ENCODE measurements around the gene OVCA2.
A peak's percentile ranks its signal among the peaks of the same experiment; 100 is the strongest.
"Not testable (repeated sequence)": the region's sequence is repeated elsewhere in the genome, so short reads cannot be mapped to it uniquely, and the experiment has no call there.

OVCA2 gene

DNA sequence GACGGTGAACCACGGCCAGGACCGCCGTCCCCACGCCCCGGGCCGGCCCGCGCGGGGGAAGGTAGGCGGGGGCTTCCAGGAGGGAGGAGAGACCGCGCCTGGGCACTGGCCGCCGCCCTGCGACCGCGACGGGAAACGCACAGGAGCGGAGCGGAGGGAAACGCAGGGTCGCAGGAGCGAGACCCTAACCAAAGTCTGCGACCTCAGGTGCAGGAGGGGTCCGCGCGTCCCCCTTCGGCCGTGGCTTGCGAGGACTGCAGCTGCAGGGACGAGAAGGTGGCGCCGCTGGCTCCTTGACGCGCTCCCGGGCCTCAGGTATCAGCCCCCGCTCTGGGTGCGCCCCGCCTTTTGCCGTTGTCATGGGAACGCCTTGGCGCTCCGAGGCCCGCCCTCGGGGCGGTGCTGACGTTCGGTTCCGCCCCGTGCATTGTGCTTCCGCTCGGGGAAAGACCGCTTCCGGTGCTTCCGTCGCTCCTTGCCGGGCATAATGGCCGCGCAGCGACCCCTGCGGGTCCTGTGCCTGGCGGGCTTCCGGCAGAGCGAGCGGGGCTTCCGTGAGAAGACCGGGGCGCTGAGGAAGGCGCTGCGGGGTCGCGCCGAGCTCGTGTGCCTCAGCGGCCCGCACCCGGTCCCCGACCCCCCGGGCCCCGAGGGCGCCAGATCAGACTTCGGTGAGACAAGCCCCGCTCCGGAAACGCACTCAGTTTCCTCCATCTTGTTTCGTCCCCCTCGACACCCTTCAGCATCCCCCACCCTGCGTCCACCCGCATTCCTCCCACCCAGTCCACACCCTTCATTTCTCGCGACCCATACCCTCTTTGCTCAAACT, at the start of gene OVCA2:
OVCA2 (plus strand) TSS at position 462 of the 829 bp plus-strand sequence; CDS start at position 488, 26 bp downstream.
- peak; percentile 92 for DNase-seq (ENCODE audit: low spot score)

DNA sequence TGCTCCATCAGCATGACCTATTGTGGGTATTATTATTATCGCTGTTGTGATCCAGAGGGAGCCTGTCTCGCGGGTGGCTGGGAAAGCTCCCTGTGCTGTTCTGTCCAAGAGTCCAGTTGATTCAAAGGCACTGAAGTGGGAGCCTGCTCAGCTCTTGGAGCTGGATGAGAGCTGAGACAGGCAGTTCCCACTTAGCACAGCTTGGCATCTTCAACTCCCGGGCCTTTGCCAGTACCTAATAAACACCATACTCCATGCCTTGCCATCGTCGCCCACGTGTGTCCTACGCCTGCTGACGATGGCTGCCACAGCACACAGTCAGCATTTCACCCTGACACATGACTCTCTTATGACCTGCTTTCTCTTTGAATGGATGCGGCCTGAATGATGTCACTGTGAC, 49.3 kb upstream of the OVCA2 start:
- no peak for DNase-seq (ENCODE audit: low spot score)

DNA sequence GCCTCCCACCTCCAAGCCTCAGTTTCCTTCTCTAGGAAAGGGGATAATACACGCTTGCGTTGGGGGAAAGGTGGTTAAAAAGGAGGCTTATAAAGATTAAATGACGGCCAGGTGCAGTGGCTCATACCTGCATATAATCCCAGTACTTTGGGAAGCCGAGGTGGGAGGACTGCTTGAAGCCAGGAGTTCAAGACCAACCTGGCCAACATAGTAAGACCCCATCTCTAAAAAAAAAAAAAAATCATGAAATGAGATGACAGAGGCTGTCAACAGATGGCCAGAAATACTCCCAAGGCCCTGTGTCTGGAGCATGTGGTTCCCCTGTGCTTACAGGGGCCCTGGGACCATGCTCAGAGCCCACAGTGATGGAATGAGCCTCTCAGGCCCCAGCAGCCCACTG, 47.1 kb upstream of the OVCA2 start:
- no peak for DNase-seq (ENCODE audit: low spot score)

DNA sequence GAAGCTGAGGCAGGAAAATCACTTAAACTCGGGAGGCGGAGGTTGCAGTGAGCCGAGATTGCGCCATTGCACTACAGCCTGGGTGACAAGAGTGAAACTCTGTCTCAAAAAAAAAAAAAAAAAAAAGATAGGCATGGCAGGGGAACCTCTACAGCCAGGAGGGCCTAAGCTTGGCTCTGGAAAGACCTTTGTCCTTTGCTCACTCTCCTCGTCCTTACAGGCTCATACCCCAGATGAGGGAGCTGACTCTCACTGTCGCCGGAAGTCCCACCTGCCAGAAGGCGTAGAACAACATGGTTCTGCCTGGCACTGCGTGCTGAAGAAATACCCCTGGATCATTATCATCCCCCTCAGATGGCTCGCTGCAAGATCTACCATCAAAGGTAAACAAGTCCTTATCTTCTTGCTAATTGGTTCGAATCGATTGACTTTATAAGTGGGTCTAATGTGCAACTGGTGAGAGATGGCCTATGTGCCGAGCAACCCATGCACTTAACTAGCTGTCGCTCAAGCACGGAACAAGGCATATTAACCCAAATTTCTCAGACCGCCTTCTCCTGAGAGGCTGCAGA, 46.4 kb upstream of the OVCA2 start:
- DNase-seq (ENCODE audit: low spot score): no peak

DNA sequence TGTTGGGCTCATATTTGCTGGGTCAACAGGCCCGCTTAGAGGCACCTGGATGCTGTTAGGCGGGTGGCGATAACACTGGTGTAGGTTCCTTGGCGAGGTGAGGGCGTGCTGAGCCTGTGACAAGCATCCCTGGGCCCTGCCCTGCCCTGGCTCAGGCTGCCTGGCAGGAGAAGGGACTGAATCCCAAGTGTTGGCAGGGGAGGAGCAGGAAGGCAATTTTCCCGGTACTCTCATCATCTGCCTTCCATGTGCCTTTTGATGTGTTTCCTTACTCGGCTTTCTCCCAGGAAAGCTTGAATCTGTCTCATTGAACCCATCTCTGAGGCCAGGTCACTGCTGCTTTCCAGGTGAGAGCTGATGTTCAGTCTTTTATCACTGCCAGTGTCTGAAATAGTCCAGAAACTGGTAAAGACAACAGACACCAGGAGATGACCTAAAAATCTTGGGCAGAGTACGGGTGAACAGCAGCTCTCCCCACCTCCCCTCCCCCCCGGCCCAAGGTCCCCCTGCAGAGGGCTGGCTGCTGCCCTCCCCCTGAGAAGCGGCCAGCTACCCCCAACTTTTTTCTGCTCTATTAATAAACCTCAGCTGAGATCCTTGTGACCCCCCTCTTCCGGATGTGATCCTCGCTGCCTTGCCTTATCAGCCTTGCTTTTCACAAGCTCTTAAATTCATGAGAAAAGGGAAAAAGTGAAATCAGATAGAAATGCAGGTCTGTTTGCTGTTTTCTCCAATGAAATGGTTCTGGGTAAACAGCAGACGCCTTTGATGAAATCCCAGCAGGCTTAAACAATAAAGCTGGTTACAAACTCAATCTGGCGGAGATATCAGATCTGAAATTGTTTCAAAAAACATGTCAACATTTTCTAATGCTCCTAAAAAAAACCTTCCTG, 45.7 kb upstream of the OVCA2 start:
- DNase-seq (ENCODE audit: low spot score): no peak

DNA sequence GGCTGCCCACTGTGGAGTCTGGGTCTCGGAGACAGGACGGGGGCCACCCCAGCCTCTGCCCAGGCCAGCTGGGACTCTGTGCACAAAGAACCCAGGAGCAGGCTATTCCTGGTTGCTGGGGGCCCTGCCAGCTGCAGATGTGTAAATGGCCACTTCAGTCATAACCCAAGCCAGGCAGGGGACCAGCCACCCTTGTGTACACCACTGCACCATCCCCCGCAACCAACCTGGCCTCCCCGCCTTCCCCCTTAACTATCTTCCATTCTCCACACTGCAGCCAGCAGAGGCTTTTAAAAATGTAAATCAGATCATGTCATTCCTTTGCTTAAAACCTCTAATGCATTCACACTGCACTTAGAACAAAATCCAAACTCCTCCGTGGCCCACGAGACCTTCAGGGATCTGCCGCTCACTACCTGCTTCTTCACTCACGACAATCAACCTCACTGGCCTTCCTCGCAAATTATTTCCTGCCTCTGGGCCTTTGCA, 45.0 kb upstream of the OVCA2 start:
- no peak for DNase-seq (ENCODE audit: low spot score)

DNA sequence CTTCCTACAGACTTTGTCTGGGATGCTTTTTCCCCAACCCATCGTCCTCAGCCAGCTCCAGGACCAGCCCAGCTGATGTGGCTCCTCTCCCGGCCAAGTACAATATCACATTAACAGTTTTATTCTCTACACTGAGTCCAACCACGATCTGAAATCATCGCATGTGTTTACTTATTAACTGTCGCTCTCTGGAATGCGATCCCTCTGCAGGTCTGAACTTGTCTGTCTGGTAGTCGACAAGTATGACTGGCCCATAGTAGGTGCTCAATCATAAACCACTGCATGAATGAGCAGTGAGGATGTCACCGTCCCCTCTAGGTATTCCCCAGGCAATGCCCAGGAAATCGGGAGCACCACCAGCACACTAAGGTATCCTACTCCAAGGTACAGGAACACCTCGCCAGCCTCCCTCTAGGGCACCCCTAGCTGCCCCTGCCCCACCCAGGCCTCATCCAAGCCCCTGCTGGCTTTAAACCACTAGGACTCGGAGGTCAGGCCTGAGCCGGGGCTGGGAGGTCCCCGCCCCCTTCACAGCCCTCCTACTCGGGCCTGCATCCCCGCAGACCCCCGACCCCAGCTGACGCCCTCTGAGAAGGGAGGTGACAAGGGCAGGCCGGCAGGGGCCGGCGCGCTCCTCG, 44.4 kb upstream of the OVCA2 start:
- no peak for DNase-seq (ENCODE audit: low spot score)

DNA sequence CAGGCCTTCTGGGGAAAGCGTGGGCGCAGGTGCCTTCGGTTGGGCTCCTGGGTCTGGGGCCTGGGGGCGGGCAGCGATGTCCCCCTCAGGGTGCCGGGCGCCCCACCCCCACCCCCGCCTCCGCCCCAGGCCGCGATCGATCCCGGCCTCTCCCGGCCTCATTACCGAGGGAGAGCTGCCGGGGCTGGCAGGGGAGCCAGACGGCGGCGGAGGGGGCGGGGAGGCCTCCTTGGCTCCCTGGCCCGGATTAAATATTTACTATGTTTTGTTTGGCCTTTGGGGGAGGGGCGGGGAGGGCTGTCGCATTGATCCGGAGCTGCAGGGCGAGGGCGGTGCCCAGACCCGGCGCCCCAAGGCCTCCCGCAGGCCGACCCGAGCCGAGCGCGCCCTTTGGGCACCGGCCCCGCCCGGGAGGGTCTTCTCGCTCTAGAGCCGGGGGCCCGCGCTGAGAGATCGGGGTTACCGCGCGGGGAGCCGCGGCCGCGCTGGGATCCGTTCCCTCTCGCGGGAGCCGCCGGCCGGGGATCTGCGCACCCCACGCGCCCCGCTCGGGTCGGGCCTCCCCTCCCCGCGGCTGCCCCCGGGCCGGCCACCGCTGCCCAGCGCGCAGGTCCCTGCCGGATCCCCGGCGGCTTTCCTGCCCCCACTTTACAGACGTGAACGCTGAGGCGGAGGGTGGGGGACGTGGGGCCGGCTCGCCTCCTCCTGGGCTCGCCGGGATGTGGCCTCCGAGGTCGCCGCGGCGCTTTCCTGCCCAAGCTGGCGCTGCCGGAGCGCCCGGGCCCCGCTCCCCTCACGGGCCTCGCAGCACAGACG, 43.7 kb upstream of the OVCA2 start:
- DNase-seq (ENCODE audit: low spot score): no peak

DNA sequence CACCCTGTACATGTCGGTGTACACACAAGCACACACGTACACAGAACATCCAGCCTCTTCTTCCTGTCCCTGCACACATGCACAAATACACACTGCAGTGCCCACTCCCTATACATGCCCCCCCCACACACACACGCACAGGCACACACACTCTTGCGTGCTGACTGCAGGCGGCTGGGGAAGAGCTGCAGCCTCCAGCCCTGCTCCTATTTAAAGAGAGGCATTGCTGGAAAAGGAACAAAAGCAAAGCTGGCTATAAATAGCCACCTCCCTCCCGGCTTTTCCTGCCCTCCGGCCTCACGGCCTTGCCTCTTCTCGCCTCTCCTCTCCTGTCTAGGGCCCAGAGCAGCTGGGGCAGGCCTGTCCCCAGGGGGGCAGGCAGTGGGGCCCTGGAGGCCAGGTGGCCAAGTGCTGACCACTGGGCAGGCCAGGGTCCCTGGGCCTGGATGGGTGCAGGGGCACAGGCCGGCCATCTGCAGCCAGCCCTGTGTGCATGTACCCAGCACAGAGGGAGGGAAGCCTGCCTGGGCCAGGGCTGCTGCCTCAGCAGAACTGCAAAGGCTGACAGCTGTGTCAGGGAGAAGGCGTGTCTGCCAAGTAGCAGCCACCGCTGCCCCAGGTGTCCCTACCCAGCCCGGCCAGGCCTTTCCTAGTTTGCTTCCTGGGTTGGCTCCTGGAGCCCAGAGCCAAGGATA, 42.1 kb upstream of the OVCA2 start:
- DNase-seq (ENCODE audit: low spot score): no peak

DNA sequence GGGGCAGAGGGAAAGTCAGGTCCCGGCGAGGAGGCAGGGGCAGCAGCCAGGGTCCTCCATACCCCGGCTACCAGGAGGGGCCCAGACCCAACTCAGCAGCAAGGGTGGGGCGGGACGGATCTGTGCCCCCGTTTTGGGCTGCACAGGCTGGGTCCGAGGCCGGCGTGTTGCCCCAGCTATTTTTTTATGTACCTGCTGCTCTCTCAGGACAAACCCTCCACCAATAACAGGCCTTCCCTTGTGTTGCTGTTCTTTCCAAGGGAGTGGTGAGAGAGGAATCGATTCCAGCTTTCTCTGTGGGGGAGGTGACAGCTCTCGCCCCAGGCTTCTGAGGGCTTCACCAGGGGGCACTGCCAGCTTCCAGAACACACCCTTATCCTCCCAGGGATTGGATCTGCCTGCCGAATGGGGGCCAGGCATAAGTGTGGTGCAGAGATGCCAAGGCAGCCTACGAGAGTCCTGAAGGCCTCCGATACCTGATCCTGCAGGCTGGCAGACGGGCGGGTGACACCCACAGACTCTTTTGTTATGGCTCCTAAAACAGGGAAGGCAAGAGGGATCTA, 39.0 kb upstream of the OVCA2 start:
- DNase-seq (ENCODE audit: low spot score): no peak

DNA sequence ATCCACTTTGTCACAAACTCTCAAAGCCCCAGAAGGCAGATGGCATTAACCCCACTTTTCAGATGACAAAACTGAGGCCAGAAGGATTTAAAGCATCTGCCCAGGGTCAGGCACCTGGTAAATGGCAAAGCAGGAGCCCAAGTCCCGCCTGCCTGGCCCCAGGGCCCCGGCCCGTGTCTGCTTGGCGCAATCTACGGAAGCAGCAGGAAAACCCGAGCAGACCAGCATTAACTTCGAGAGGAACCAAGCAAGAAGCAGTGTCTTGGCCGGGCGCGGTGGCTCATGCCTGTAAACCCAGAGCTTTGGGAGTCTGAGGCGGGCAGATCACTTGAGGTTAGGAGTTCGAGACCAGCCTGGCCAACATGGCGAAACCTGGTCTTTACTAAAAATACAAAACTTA, 38.3 kb upstream of the OVCA2 start:
- no peak for DNase-seq (ENCODE audit: low spot score)

DNA sequence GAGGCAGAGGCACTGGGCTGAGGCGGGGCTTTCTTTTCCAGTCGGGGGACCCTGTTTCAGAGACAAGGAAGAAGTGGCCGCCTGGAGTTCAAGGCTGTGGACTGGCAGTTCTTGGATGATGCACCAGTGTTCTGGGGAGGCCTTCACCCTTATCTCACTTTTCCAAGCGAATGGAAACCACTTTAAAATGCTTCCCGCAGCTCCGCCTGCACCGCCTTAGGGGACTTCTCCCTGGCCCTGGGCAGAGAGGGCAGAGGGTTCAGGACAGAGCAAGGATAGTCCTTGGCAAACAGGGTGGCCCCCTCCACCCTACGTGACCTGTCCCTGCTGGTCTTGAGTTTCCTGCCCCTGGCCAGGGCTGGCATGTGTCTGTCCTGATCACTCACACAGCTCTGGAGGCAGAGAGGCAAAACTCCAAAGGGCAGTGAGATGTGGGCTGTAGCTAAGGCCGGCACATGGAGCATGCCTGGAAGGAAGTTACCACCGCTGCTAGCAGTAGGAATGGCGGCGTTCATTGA, 37.3 kb upstream of the OVCA2 start:
- no peak for DNase-seq (ENCODE audit: low spot score)

DNA sequence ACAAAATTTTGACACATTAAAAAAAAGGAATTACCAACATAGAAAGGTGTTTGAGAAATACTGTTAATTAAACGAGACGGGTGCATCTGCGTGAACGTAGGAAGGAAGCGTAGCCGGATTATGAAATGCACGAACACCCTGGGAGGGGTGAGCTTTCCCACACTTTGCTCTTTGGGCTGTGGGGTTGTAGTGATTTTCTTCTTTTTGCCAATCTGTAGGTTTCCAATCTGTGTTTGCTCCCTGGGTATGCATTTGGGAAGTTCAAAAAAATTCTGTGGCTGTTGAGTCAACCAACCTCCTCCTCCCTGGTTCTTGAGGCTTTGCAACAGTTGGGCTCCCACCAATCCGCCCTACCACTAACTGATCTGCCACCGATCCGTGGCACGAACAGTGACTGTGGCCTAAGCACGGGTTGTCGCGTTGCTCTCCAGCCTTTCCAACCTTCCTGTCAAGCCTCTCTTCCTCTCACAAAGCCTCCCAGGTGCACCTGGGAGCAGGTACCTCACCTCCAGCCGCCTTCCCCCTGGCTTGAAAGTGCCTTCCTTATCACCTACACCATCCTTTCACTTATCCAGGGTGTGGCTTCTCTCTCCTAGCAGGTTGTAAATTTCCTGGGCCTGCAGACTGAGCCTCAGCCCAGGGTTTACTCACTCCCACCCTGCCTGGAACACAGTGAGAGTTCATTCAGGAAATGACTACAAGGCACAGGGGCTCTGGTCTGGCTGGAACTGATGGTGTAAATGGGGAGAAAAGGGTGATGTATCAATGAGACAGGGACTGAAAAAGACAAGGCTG, 33.3 kb upstream of the OVCA2 start:
- DNase-seq (ENCODE audit: low spot score): no peak

DNA sequence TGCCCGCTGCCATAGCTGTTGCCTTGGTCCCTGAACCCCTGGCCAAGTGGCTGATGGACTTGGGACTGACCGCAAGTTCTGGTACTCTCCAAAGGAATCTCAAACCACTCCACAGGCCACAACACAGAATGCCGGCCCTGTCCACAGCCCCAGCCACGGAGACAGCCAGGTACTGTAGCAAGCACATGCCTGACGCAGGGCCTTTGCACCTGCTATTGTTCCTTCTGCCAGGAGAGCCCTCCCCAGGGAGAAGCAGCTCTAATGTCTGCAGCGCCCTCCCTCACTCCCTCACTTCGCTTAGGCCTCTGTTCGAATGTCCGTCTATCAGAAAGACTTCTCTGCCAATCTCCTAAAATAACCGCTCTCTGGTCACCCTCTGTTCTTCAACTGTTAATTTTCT, 32.1 kb upstream of the OVCA2 start:
- DNase-seq (ENCODE audit: low spot score): no peak

DNA sequence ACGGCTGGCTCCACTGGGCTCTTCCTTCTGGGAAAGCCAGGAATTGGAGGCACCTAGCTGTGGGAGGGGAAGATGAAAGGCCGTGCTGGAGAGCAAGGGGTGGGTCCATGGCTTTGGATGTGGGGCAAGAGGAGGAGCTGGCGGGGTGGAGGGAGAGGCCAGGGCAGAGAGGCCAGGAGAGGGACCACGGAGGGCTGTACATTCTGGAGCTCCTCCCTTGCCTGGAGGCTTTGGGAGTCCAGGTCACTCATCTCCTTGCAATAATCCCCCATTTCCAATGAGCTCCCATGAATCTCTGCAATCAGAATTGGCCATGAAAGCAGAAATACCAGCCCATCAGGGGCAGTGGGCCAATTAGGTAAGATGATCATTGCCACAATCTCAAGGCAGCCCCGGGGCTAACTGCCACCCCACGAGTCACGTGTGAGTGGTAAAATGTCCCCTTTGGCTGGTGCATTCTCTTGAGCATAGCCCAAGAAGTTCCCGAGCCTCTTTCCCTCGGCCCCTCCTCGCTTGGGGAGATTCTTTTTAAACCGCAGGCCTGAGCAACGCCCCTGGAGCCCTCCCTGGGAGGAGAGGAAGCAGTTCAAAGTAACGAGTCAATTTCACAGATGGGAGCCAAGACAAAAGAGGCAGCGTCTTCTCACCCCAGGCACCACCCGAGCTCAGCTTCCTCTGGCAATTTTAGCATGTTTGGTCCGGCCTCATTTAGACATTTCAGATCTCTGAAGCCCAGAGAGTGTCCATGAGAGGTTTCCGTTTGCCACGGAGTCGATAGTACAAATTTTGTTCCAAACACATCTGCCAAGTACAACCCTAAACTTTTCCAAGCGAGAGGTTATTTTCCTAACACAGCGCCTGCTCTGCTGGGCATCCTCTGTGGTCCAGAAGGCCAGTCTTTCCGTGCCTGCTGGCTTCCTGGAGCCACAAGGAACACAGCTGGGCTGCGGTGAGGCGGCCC, 30.1 kb upstream of the OVCA2 start:
- DNase-seq (ENCODE audit: low spot score): no peak

DNA sequence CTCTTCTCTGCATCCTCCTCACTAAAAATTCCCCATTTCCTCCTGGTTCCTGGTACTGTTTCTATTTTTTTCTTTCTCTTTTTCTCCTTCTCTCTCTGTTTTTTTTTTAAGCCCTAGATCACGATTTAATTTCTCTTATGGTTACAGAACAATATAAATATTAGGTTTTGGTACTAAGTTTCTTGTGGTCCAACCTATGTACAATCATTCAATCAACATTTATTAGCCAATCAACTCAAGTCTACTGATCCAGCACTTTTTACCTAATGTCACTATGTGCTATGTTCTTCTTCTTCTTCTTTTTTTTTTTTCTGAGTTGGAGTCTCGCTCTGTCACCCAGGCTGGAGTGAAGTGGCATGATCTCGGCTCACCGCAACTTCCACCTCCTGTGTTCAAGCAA, 29.3 kb upstream of the OVCA2 start:
- no peak for DNase-seq (ENCODE audit: low spot score)

DNA sequence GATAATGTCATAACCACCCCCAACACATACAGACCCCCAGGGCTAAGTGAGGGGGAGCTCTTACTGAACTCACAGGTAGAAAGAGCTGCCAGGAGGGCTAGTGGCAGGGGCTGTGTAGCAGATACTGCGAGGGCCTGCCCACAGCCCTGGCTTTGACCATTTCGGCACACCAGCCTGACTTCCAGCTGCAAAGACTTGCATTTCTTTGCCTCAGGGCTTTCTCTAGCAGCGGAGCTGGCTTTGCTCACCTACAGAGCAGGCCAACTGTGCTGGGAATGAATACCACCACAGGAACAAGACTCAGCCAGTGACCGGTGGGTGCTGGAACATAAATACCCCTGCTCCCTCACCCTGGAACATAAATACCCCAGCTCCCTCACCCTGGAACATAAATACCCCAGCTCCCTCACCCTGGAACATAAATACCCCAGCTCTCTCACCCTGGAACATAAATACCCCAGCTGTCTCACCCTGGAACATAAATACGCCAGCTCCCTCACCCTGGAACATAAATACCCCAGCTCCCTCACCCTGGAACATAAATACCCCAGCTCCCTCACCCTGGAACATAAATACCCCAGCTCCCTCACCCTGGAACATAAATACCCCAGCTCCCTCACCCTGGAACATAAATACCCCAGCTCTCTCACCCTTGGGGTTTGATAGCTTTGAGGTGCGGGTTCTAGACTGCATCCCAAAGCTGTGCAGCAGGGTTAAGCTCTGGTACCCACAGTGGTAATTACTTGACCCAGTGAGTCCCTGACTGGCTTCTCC, 28.4 kb upstream of the OVCA2 start:
- not testable (repeated sequence) for DNase-seq (ENCODE audit: low spot score)

Measured in kidney capillary endothelial cell (primary cell).